Measurements from ENCODE around the gene RAD51D.

The RAD51D gene

GRCh38 chr17:35089586-35090296 lies 29.9 kb downstream of the RAD51D start:
- no peak for DNase-seq

GRCh38 chr17:35088881-35089585 lies 30.6 kb downstream of the RAD51D start:
- no peak for DNase-seq

GRCh38 chr17:35088356-35088880 lies 31.2 kb downstream of the RAD51D start:
- DNase-seq, result no peak

- no peak for DNase-seq
Measured at GRCh38 chr17:35087731-35088355, 31.8 kb downstream of the RAD51D start.

- no peak for DNase-seq
Measured at GRCh38 chr17:35086931-35087573, 32.6 kb downstream of the RAD51D start.

GRCh38 chr17:35086164-35086563 lies 33.5 kb downstream of the RAD51D start:
- no peak for DNase-seq

- DNase-seq, result no peak
Measured at GRCh38 chr17:35084987-35085386, 34.7 kb downstream of the RAD51D start.

GRCh38 chr17:35083071-35083470 lies 36.6 kb downstream of the RAD51D start:
- DNase-seq, result no peak

- no peak for DNase-seq
Measured at GRCh38 chr17:35082073-35082657, 37.5 kb downstream of the RAD51D start.

- no peak for DNase-seq
Measured at GRCh38 chr17:35081638-35082037, 38.0 kb downstream of the RAD51D start.

GRCh38 chr17:35080536-35080935 lies 39.1 kb downstream of the RAD51D start:
- DNase-seq, result no peak

GRCh38 chr17:35079547-35080423 lies 39.9 kb downstream of the RAD51D start:
- no peak for DNase-seq

GRCh38 chr17:35076874-35077273 lies 42.8 kb downstream of the RAD51D start:
- no peak for DNase-seq

GRCh38 chr17:35074711-35075707 lies 44.7 kb downstream of the RAD51D start:
- DNase-seq, result no peak

- DNase-seq, result no peak
Measured at GRCh38 chr17:35073991-35074627, 45.6 kb downstream of the RAD51D start.

- no peak for DNase-seq
Measured at GRCh38 chr17:35073183-35073790, 46.4 kb downstream of the RAD51D start.

- no peak for DNase-seq
Measured at GRCh38 chr17:35069311-35069710, 50.3 kb downstream of the RAD51D start.

GRCh38 chr17:35068249-35068648 lies 51.4 kb downstream of the RAD51D start:
- DNase-seq, result no peak

GRCh38 chr17:35065880-35066279 lies 53.8 kb downstream of the RAD51D start:
- DNase-seq, result no peak

Measured in SIG-M5 (cell line).